Peyer's patch (tissue), 4 donors: Measurements from ENCODE around the gene UBE2E1. TPM values are rescaled to one million over a fixed set of nuclear protein-coding genes. Genes with fewer than 3 reads are reported as not detected.

Experiments
- DNase-seq, 3 donors: peaks; one replicate each; pipeline ENCODE4 v3.0.0-alpha.2; 2017 to 2019
- H3K27ac ChIP-seq, 4 donors: fragments of 200-600 bp; sonication (generic); one replicate each; pipeline ENCODE4 v1.5.1; 2016 to 2019
- H3K27me3 ChIP-seq, 2 donors: fragments of 200-600 bp; sonication (generic); one replicate each; pipeline ENCODE4 v1.5.1; 2019
- H3K36me3 ChIP-seq, 3 donors: fragments of 200-600 bp; sonication (generic); one replicate each; pipeline ENCODE4 v1.5.1; 2016 to 2019
- H3K4me1 ChIP-seq, 4 donors: fragments of 200-600 bp; sonication (generic); one replicate each; pipeline ENCODE4 v1.5.1; 2016 to 2019
- H3K4me3 ChIP-seq, 4 donors: fragments of 200-600 bp; sonication (generic); 1 replicate in 3 of 4; 2 replicates in 1 of 4; pipeline ENCODE4 v1.5.1; 2016 to 2019; ENCODE audit warnings: mild to moderate bottlenecking in 1 of 4
- H3K9me3 ChIP-seq, 4 donors: fragments of 200-600 bp; sonication (generic); one replicate each; pipeline ENCODE4 v1.5.1; 2016 to 2019; ENCODE audit warnings: mild to moderate bottlenecking in 1 of 4
- POLR2A ChIP-seq, 2 donors: fragments of 450-650 bp; IDR thresholded peaks; one replicate each; pipeline ENCODE4 v1.5.1; 2017; ENCODE audit warnings: antibody characterized with exemption in 2 of 2, mild to moderate bottlenecking in 2 of 2, moderate library complexity in 2 of 2
- total RNA-seq, 4 donors: library from RNA; depleted of rRNA; stranded (reverse); fragments of >200 nt; gene quantifications; one replicate each; pipeline ENCODE4 v1.1.0, GENCODE V29; 2016
- TF ChIP-seq, protein P1 (sequence below), 6 experiments: fragments of 450-650 bp in 4 of 6; fragments of 200-600 bp in 2 of 6; sonication (generic) in 1 of 6; IDR thresholded peaks; one replicate each; pipeline ENCODE4 v1.5.1; 2017 to 2019; ENCODE audit warnings: antibody characterized with exemption in 6 of 6, mild to moderate bottlenecking in 3 of 6, moderate library complexity in 1 of 6

The UBE2E1 gene
- total RNA-seq, 4 donors from 2014 or later, result 26.1 to 58.6 (median 43.0) TPM

DNA sequence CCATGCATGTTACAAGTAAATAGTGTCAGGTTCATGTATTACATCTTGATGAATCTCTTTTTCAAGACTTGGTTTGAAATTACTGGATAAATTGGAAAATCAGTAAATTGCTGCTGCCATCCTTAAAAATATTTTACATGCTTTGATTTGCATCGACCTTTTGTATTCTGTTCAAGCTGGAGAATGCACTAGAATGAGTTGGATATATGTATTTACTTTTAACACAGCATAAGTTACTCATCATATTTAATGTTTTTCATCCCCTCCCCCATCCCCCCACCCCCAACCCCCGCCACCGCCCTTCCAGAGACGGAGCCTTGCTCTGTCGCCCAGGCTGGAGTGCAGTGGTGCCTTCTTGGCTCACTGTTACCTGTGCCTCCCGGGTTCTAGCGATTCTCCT lies 16.8 kb downstream of the UBE2E1 start:
- no peaks in the 10 kb centered on the region for H3K9me3 ChIP-seq
- H3K36me3 ChIP-seq, result no peaks in the 10 kb centered on the region
- no peak overlapping the region for H3K4me3 ChIP-seq
- no peaks in the 10 kb centered on the region for H3K27me3 ChIP-seq
- no peak overlapping the region for H3K27ac ChIP-seq
- TF ChIP-seq, protein P1, sequence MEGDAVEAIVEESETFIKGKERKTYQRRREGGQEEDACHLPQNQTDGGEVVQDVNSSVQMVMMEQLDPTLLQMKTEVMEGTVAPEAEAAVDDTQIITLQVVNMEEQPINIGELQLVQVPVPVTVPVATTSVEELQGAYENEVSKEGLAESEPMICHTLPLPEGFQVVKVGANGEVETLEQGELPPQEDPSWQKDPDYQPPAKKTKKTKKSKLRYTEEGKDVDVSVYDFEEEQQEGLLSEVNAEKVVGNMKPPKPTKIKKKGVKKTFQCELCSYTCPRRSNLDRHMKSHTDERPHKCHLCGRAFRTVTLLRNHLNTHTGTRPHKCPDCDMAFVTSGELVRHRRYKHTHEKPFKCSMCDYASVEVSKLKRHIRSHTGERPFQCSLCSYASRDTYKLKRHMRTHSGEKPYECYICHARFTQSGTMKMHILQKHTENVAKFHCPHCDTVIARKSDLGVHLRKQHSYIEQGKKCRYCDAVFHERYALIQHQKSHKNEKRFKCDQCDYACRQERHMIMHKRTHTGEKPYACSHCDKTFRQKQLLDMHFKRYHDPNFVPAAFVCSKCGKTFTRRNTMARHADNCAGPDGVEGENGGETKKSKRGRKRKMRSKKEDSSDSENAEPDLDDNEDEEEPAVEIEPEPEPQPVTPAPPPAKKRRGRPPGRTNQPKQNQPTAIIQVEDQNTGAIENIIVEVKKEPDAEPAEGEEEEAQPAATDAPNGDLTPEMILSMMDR (IDR thresholded peaks at IDR 0.05), result no peak
- no peak for TF ChIP-seq POLR2A (IDR thresholded peaks at IDR 0.05)
- no peak for DNase-seq
- H3K4me1 ChIP-seq, result peaks cover 0 to 3% (median 0%) of the 10 kb centered on the region in 4 donors

DNA sequence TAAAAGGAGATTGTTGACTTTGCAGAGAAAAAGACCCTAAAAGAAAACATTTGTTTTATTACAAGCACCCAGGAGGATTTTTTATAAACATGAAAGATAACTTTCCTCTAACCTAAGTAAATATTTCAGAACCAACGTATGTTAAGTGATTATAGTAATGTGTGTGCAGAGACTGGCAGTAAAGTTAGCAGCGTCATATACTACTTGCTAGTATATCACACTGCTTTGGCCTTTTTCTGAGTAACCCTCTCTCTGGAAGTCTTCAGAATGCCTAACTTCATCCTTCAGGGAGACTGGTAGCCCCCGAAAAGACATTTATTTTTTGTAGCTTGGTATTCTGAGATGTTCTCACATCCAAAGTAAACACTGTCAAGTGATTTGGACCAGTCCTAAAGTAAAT lies 17.9 kb downstream of the UBE2E1 start:
- Histone ChIP-seq H3K4me1 (peaks cover 0 to 3% (median 0%) of the 10 kb centered on the region in 4 donors), H3K27ac (no peak overlapping the region), H3K27me3 (no peaks in the 10 kb centered on the region), H3K36me3 (no peaks in the 10 kb centered on the region), H3K9me3 (no peaks in the 10 kb centered on the region), H3K4me3 (no peak overlapping the region)
- TF ChIP-seq POLR2A (IDR thresholded peaks at IDR 0.05), result no peak
- TF ChIP-seq, protein P1 (IDR thresholded peaks at IDR 0.05), result no peak
- no peak for DNase-seq

DNA sequence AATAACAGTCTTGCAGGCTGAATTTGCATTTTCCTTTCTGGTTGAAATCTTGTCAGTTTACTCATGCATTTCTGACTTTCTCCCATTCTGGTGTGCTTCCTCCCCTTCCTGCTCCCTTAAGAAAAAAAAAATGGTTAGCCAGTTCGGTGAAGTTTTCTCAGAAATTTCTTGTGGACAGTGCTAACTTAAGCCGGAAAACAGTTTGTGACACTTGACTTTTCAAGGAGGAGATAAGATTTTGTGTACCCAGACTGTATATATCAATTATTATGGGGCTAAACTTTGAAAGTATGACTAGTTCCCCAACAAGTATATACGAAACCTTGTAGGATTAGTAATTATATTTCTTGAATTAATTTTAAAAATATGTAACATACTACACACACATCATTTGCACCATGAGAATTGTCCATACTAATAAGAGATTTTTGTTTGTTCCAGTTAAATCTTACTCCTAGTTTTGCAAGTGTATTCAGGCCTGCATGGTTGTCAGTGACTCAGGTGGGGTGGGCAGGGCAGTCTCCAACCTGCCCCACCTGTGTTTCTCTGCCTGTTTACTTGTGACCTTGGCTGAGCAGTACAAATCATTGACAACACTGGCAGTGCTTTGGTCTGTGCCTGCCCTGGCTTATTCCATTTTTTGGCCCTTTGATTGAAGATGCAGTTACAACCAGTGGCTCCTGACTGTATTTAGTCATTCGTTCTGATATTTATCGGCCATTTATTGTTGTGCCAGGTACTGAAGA lies 19.1 kb downstream of the UBE2E1 start:
- Histone ChIP-seq H3K4me3 (no peak overlapping the region), H3K4me1 (peaks cover 0 to 3% (median 1%) of the 10 kb centered on the region in 4 donors), H3K9me3 (no peaks in the 10 kb centered on the region), H3K27ac (no peak overlapping the region), H3K27me3 (no peaks in the 10 kb centered on the region), H3K36me3 (no peaks in the 10 kb centered on the region)
- no peak for TF ChIP-seq POLR2A (IDR thresholded peaks at IDR 0.05)
- TF ChIP-seq, protein P1 (IDR thresholded peaks at IDR 0.05), result no peak
- no peak for DNase-seq

DNA sequence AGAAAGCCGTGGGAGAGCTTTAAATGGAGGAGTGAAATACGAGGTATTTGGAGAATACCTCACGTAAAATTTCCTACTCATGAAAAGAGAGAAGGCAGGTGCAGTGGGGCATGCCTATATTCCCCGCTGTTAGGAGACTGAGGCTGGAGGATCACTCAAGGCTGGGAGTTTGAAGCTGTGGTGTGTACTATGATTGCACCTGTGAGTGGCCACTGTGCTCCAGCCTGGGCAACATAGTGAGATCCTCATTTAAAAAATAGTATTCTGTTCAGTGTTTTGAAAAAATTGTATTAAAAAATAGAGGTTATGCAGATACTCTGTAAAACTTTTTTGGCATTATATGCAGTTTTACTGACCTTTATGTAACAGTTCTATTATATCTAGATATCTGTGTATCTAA lies 20.0 kb downstream of the UBE2E1 start:
- Histone ChIP-seq H3K27me3 (no peaks in the 10 kb centered on the region), H3K27ac (no peak overlapping the region), H3K4me1 (peaks cover 0 to 3% (median 1%) of the 10 kb centered on the region in 4 donors), H3K9me3 (no peaks in the 10 kb centered on the region), H3K36me3 (no peaks in the 10 kb centered on the region), H3K4me3 (no peak overlapping the region)
- TF ChIP-seq POLR2A (IDR thresholded peaks at IDR 0.05), result no peak
- TF ChIP-seq, protein P1 (IDR thresholded peaks at IDR 0.05), result no peak
- no peak for DNase-seq

DNA sequence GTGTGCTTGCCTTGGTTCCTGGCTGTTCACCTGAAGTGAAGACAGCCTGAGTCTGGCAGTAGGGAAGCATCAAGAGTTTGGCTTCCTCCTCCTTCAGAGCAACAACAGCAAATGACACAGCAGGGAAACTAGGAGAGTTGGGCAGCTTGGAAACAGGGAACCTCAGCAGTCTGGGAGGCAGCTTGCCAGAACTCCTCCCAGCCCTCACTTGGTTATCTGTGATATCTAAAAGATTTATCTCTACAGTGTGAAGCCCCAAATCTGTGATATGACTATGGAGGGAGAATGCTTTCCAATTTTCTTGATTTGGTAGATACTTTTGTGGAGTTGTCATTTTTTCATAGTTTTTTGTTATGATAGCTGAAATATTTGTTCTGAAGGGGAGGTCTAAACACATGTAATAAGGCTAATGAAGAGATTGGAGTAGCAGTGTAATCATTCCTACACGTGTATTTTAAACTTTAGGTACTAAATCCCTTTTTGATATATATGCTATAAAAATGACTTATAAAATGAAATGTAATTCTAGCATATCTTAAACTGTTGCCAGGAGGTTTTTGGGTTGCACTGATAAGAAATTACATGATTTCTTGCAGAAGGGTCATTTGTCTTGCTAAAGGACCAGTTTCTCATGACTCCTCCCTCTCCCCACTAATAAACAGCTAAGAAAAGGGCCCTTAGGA lies 20.8 kb downstream of the UBE2E1 start:
- no peaks in the 10 kb centered on the region for H3K36me3 ChIP-seq
- TF ChIP-seq, protein P1 (IDR thresholded peaks at IDR 0.05), result no peak
- TF ChIP-seq POLR2A (IDR thresholded peaks at IDR 0.05), result no peak
- DNase-seq, result no peak
- H3K4me3 ChIP-seq, result no peak overlapping the region
- H3K9me3 ChIP-seq, result no peaks in the 10 kb centered on the region
- H3K27me3 ChIP-seq, result no peaks in the 10 kb centered on the region
- no peak overlapping the region for H3K27ac ChIP-seq
- peaks cover 0 to 3% (median 1%) of the 10 kb centered on the region in 4 donors for H3K4me1 ChIP-seq
